HG02973 (cell line): ENCODE measurements around the gene SEMG1.

Source experiments
- ATAC-seq: cut with Tn5 transposase; IDR thresholded peaks from one replicate; pipeline ENCODE4 v1.9.1; 2021; ENCODE audit warnings: moderate library complexity; ENCODE audit not compliant: unreplicated experiment

The SEMG1 gene

GRCh38 chr20:45218636-45219035 is 11.8 kb downstream of the SEMG1 start:
- no peak for ATAC-seq

GRCh38 chr20:45221076-45221475 is 14.2 kb downstream of the SEMG1 start, which contains the start of gene SEMG2:
SEMG2 (plus strand) TSS chr20:45221373; CDS start chr20:45221390, 17 bp downstream.
- no peak for ATAC-seq

- ATAC-seq, result no peak
Observed at GRCh38 chr20:45223136-45223535, 16.3 kb downstream of the SEMG1 start.

GRCh38 chr20:45226287-45226686 is 19.5 kb downstream of the SEMG1 start:
- no peak for ATAC-seq

- no peak for ATAC-seq
Observed at GRCh38 chr20:45229264-45230056, 22.6 kb downstream of the SEMG1 start.

- no peak for ATAC-seq
Observed at GRCh38 chr20:45230631-45231030, 23.8 kb downstream of the SEMG1 start.

GRCh38 chr20:45235995-45236394 is 29.2 kb downstream of the SEMG1 start:
- no peak for ATAC-seq

GRCh38 chr20:45238139-45238538 is 31.3 kb downstream of the SEMG1 start:
- no peak for ATAC-seq

- ATAC-seq, result no peak
Observed at GRCh38 chr20:45246109-45246508, 39.3 kb downstream of the SEMG1 start.

GRCh38 chr20:45247865-45248264 is 41.0 kb downstream of the SEMG1 start:
- no peak for ATAC-seq

GRCh38 chr20:45248609-45249008 is 41.8 kb downstream of the SEMG1 start:
- ATAC-seq, result no peak

GRCh38 chr20:45251884-45252560 is 45.2 kb downstream of the SEMG1 start:
- no peak for ATAC-seq

GRCh38 chr20:45253261-45253660 is 46.4 kb downstream of the SEMG1 start:
- ATAC-seq, result no peak

- ATAC-seq, result no peak
Observed at GRCh38 chr20:45254383-45255262, 47.8 kb downstream of the SEMG1 start, which contains the start of gene SLPI. SLPI (minus strand) TSS chr20:45254564; CDS start chr20:45254543, 21 bp downstream.

- no peak for ATAC-seq
Observed at GRCh38 chr20:45257161-45257560, 50.3 kb downstream of the SEMG1 start.

- ATAC-seq, result no peak
Observed at GRCh38 chr20:45257711-45258110, 50.9 kb downstream of the SEMG1 start.

GRCh38 chr20:45258259-45258658 is 51.4 kb downstream of the SEMG1 start:
- no peak for ATAC-seq

GRCh38 chr20:45258664-45259063 is 51.8 kb downstream of the SEMG1 start:
- ATAC-seq, result no peak
